Transverse colon (tissue), 4 donors: ENCODE measurements around the gene ACSL1.

ENCODE experiments used
- CTCF ChIP-seq, 5 experiments: fragments of 200-600 bp in 3 of 5; fragments of 450-650 bp in 2 of 5; sonication (generic) in 3 of 5; IDR thresholded peaks; 1 replicate in 2 of 5; 2 replicates in 3 of 5; pipeline ENCODE4 v1.5.1; 2016 to 2017; ENCODE audit warnings: antibody characterized with exemption in 5 of 5, inconsistent platforms in 3 of 5, mild to moderate bottlenecking in 2 of 5, moderate library complexity in 1 of 5
- EP300 ChIP-seq: sonication (generic); formaldehyde crosslinking; IDR thresholded peaks from one replicate; pipeline ENCODE4 v1.6.1; 2017; ENCODE audit warnings: antibody characterized with exemption, low read depth
- POLR2A ChIP-seq: fragments of 450-650 bp; IDR thresholded peaks from one replicate; pipeline ENCODE4 v1.6.1; 2016; ENCODE audit warnings: antibody characterized with exemption, mild to moderate bottlenecking, moderate library complexity
- POLR2AphosphoS5 ChIP-seq, 3 donors: sonication (generic); formaldehyde crosslinking; IDR thresholded peaks; one replicate each; pipeline ENCODE4 v1.6.1; 2016; ENCODE audit warnings: antibody characterized with exemption in 3 of 3

GRCh38 chr4:184776821-184777220 lies 48.9 kb downstream of the ACSL1 start:
- TF ChIP-seq POLR2A, result no peak
- TF ChIP-seq EP300, result no peak
- no peak for TF ChIP-seq CTCF (IDR thresholded peaks at IDR 0.05)
- no peak for TF ChIP-seq POLR2AphosphoS5 (IDR thresholded peaks at IDR 0.05)
